ENCODE results near the gene ZFYVE27.

DNA sequence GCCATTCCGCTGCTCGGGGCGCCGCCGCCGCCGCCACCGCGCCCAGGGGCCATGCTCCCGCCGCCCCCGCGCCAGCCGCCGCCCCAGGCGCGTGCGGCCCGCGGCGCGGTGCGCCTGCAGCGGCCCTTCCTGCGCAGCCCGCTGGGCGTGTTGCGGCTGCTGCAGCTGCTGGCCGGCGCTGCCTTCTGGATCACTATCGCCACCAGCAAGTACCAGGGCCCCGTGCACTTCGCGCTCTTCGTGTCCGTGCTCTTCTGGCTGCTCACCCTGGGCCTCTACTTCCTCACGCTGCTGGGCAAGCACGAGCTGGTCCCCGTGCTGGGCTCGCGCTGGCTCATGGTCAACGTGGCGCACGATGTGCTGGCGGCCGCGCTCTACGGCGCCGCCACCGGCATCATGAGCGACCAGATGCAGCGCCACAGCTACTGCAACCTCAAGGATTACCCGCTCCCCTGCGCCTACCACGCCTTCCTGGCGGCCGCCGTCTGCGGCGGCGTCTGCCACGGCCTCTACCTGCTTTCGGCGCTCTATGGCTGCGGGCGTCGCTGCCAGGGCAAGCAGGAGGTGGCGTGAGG lies 23.0 kb upstream of the ZFYVE27 start:
- TF ChIP-seq, protein P1, sequence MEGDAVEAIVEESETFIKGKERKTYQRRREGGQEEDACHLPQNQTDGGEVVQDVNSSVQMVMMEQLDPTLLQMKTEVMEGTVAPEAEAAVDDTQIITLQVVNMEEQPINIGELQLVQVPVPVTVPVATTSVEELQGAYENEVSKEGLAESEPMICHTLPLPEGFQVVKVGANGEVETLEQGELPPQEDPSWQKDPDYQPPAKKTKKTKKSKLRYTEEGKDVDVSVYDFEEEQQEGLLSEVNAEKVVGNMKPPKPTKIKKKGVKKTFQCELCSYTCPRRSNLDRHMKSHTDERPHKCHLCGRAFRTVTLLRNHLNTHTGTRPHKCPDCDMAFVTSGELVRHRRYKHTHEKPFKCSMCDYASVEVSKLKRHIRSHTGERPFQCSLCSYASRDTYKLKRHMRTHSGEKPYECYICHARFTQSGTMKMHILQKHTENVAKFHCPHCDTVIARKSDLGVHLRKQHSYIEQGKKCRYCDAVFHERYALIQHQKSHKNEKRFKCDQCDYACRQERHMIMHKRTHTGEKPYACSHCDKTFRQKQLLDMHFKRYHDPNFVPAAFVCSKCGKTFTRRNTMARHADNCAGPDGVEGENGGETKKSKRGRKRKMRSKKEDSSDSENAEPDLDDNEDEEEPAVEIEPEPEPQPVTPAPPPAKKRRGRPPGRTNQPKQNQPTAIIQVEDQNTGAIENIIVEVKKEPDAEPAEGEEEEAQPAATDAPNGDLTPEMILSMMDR (IDR thresholded peaks at IDR 0.05): no peak
- TF ChIP-seq POLR2A (IDR thresholded peaks at IDR 0.05): peak in 2 of 4 donors; percentile 27 to 38

All from esophagus squamous epithelium (tissue), 4 donors.